Testis (tissue), 2 donors: ENCODE results near the gene IGFBP5.

ENCODE experiments used
- POLR2A ChIP-seq: fragments of 450-650 bp; IDR thresholded peaks from one replicate; pipeline ENCODE4 v1.6.1; 2017; ENCODE audit warnings: antibody characterized with exemption, mild to moderate bottlenecking, moderate library complexity
- TF ChIP-seq, protein P1 (sequence below), 3 experiments: fragments of 450-650 bp in 2 of 3; fragments of 200-600 bp in 1 of 3; sonication (generic) in 1 of 3; IDR thresholded peaks; one replicate each; pipeline ENCODE4 v1.5.1; 2016 to 2019; ENCODE audit warnings: antibody characterized with exemption in 3 of 3, mild to moderate bottlenecking in 2 of 3, moderate library complexity in 1 of 3

GRCh38 chr2:216717907-216718615 lies 22.7 kb upstream of the IGFBP5 start:
- TF ChIP-seq, protein P1, sequence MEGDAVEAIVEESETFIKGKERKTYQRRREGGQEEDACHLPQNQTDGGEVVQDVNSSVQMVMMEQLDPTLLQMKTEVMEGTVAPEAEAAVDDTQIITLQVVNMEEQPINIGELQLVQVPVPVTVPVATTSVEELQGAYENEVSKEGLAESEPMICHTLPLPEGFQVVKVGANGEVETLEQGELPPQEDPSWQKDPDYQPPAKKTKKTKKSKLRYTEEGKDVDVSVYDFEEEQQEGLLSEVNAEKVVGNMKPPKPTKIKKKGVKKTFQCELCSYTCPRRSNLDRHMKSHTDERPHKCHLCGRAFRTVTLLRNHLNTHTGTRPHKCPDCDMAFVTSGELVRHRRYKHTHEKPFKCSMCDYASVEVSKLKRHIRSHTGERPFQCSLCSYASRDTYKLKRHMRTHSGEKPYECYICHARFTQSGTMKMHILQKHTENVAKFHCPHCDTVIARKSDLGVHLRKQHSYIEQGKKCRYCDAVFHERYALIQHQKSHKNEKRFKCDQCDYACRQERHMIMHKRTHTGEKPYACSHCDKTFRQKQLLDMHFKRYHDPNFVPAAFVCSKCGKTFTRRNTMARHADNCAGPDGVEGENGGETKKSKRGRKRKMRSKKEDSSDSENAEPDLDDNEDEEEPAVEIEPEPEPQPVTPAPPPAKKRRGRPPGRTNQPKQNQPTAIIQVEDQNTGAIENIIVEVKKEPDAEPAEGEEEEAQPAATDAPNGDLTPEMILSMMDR (IDR thresholded peaks at IDR 0.05), result no peak
- TF ChIP-seq POLR2A, result no peak
